Measurements from ENCODE around the gene RSPRY1.

RSPRY1 gene

DNA sequence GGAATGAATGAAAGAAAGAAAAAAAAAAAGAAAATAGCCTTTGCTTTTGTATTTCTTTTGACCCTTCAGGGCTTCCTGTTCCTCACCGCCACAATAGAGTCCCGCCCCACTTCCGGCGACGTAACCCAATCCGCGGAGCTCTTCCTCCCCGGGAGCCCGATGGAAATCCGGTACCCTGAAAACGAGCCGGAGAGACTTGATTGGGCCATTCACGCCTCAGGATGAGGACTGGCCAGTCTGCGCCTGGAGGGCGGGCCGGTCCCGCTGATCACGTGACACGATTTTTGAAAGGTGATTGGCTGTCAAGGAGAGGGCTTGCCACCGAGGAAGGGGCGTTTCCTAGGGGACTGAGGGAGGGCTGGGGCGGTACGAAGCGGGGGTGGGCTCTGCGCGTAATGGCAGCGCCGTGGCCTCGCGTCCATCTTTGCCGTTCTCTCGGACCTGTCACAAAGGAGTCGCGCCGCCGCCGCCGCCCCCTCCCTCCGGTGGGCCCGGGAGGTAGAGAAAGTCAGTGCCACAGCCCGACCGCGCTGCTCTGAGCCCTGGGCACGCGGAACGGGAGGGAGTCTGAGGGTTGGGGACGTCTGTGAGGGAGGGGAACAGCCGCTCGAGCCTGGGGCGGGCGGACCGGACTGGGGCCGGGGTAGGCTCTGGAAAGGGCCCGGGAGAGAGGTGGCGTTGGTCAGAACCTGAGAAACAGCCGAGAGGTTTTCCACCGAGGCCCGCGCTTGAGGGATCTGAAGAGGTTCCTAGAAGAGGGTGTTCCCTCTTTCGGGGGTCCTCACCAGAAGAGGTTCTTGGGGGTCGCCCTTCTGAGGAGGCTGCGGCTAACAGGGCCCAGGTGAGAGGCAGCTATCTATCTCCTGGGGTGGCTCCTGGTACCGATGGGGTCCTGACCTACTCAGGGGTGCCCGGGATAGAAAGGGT is at the start of gene RSPRY1, which contains the start of gene PSME3IP1:
Gene RSPRY1 (plus strand): TSS at position 385 of the 927 bp plus-strand sequence. CDS start 18,330 bp downstream, outside the sequence.
Gene PSME3IP1 (minus strand): TSS at position 95 of the 927 bp plus-strand sequence. CDS start 12,185 bp downstream, outside the sequence.
- peak; percentile 99 for DNase-seq (ENCODE audit: low read depth)

DNA sequence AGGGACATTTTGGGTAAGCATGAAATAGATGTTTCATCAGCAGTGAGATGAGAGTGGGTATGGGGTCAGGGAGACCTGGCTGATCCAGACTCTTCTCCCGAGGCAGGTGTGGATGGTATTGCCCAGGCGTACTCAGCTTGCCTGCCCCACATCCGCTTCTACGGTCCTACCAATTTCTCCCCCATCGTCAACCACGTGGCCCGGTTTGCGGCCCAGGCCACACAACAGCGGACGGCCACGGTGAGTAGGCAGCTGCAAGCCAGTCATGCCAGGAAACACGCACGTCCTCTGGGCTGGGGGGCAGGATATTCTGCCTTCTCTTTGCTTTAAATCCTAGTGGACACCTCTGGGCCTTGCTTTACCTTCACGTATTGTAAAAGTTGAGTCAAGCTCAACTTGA is 49.1 kb upstream of the RSPRY1 start:
- no peak for DNase-seq (ENCODE audit: low read depth)

DNA sequence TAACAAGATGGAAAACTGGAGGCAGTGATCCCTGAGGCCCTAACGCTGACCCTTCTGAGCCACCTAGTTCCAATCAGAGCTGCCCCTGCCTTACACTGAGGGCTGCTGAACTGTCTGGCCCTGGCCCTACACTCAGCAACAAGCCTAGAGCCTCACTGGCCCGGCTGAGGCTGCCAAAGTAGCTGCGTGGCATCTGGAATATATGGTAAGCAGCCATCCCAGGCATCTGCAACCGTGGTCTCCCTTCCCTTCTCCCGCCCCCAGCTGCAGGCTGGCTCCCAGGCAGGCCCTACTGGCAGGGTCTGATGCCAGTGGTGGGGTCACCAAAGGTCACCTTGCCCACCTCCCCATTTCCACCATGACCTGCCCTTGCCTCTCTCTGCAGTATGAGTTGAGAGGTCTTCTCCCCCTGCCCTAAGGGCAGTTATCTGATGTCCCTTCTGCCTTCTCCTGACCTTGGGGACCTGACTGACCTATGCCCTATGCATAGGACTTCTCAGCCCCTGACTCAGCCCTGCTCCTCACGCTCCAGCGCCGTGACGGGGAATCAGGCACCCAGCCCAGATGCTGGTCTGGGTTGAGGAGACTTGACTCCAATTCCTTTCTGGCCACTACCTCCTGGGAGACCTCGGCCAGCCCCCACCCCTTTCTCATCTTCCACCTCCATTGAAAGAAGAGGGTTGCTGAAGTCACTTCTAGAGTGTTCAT is 48.4 kb upstream of the RSPRY1 start:
- no peak for DNase-seq (ENCODE audit: low read depth)

DNA sequence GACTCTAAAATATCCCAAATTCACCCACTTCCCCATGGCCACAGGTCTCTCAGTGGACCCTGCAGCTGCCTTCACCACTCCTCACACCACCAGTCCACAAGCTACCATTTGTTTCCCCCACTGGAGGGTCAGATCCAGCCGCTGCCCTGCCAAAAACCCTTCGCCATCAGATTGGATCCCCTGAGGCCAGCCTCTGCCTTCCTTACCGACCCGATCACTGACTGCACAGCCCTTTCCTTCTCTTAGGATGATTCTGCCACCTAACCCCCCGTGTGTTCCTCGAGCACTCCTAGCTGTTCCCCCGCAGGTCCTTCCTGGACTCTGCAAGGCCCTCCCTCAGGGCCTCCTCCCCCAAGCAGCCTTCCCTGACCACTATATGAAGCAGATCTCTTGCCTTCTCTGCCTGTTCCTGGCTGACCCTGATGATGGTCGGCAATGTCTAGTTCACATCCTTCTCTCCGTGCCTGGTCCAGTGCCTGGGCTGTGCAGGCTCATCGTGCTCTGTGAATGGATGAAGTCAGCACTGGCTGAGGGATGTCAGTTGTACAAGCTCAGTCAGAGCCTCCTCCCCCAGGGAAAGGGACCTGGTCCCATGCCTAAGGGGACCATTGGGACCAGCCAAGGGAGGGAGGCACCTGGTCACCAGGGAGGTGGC is 47.7 kb upstream of the RSPRY1 start:
- DNase-seq (ENCODE audit: low read depth), result no peak

DNA sequence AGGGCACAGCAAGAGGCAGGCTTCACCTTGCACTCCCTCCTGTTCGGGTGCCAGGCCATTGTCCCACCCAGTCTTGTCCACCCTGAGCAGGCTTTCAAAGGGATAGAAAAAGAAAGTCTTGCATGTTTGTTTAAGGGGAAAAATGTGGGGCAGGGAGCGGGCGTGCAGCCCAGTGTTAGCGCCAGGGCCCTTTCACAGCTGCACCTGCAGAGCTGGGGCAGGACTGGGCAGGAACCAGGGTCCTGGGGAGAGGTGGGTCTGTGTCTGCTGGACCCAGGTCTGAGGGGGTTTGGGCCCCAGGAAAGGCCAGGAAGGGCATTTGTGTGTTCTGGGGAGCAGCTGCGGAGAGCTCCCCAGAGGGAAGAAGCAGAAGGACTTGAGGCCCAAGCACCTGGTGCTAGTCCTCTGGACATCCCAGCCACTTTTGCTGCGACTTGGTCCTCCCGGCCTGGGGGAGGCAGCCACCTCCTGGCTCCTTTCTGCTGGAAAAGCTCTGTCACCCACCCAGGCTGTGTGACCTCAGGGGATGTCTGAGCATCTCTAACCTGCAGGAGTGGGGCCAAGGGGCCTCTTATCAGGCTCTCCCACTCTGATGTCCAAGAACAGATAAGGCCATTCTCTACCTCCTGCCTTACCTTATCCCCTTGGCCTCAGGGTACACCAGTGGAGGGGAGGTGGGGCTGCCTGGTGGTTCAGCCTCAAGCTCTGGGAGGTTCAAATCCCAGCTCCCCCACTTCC is 45.0 kb upstream of the RSPRY1 start:
- no peak for DNase-seq (ENCODE audit: low read depth)

DNA sequence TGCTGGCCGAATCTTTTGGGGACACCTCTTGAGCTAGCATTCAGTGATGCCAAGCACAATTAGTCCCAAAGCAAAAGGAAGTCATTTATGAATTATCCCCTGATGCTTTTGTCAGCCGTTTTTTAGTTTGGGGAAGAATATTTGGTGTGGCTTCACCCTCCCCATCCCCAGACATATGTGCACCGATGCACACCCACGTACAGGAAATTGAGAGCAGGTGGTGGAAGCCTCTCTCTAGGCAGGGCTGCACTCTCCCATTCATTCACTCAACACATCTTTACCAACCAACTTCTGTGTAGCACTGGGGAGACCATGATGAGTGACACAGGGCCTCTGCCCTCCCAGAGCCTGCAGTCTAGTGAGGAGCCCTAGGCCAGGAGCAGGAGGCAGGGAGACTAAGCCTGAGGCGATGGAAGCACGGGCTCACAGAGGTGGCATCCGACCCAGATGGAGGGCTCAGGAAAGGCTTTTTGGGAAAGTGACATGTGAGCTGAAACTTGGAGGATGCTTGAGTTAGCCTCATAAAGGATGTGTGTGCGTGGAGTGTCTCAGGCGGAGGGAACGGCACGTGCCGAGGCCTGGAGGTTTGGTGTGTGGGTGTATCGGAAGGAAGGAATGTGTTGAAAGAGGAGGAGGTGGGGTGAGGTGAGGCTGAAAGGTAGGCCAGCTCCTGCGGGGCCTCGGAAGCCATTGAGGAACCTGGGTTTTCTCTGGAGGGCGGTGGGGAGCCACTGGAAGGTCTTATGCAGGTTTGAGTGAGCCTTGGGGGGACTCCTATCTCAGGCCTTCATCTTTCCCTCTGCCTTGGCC is 44.1 kb upstream of the RSPRY1 start:
- DNase-seq (ENCODE audit: low read depth), result no peak

DNA sequence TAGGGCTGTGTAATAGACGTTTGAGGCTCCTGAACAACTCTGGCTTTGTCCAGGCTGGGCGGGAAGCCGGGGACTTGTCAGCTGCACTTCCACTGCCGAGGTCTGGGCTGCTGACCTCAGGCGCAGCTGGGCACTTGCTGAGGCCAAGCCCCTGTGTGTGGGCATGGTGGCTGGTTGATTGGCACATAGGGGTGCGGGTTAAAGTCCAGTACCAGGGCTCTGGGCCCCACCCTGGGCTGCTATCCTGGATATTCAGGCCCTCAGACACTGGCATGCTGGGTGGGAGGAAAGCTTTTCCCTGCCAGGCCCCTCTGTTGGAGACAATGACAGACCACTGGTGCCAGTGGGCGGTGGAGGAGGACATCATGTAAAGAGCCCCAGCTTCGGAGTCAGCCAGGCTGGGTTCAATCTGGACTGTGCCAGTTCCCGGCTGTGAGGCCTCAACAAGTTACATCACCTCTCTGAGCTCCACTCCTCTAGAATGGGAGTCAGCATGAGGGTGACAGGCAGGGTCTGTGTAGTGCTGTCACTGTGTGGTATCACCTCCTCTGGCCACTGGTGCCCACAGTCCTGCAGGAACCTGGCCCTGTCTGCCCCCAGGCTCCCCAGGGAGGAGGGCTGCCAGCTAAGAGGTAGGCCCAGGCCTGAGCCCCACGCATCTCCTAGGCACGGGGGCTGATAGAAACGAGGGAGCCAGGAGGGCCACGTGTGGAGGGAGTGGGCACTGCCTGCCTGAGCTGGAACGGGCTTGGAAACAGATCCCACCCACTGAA is 42.8 kb upstream of the RSPRY1 start:
- no peak for DNase-seq (ENCODE audit: low read depth)

DNA sequence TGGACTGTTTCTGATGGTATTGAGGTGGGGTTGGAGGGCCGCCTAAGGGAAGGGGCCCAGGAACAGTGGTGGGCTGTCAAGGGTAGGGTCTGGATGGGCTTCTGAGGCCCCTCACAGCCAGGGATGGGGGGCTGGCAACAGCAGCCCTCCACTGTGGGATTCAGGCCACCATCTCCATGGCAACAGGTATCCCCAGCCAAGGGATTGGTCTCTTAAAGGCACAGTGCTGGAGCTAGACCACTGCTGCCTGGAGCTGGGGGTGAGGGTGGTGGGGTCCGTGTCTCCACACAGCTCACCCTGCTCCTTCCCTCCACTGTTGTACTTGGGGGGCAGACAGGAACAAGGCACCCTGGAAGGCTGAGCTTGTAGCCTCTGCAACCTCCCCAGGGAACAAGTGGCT is 42.1 kb upstream of the RSPRY1 start:
- DNase-seq (ENCODE audit: low read depth), result no peak

DNA sequence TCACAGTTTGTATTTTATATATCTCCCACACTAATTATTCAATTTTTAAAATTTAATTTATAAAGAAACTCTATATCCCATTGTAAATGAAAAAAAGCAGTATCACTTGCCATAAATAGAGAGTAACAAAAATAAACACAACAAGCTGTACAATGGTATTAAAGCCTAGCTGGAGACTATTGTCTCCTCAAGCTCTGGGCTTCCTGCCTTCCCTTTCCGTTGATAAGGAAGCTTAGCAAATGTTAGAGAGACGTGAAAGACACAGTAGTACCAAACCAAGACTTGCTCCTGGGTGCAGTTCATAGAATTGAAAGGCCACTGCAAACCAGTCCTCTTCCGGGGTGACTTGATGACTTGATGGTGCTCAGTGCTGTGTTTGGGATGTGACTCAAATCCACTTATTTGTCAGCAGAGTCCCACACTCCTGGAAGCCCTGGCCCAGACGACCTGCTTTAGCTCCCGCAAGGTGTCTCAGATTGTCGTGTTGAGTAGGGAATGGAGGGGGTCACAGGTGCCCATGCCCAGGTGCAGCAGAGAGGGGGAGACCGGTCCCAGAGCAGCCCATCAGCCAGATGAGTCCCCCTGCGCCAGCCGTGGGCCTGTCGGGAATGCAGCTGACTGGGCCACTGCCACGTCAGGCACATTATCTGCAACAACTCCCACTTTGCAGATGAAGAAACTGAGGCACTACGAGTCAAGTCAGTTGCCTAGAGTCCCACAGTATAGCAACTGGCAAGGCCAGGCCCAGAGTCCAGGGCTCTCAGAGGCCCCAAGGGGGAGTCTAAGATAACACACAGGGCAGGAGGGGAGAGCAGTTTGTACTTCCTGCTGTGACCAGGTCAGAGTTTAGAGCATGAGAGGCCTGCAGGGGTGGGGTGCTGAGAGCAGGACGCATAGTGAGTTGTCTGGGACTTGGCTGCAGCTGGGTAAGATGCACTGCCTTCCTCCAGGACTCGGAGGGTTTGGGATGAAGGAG is 40.8 kb upstream of the RSPRY1 start:
- no peak for DNase-seq (ENCODE audit: low read depth)

DNA sequence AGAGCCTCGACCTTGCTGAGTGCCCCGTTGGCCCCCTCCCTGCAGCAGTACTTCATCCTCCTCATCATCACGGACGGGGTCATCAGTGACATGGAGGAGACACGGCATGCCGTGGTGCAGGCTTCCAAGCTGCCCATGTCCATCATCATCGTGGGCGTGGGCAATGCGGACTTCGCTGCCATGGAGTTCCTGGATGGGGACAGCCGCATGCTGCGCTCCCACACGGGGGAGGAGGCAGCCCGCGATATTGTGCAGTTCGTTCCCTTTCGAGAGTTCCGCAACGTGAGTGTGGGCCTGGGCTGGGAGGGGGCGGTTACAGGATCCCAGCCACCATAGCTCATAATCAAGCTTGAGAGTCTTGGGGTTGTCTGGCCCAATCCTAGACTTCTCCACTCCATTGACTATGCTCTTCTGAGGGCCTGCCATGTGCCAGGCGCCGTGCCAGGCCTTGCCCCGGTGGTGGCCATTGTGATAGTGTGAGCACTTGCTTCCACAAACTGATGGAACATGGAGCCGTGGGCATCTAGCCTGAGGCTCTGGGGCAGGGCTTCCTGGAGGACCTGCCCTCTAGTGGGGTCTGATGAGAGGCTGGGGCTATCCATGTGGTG is 40.0 kb upstream of the RSPRY1 start:
- DNase-seq (ENCODE audit: low read depth), result no peak

DNA sequence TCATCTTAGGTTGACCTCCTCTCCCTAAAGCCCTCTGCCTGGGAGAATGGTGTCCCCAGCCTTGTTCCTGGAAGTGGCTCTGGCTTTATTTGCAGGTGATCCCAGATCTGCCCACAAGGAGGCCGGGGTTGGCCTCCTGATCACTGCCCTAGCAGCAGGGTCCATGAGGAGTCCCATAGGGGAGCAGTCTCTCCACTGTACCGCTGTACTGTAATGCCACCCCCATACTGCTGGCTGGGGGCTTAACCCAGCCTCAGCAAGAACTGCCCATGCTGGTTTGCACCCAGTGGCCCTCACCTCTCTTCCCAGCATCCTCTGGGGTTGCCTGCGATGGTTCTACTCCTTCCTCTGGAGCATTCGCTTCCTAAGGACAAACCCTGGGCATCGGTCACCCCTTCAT is 39.4 kb upstream of the RSPRY1 start:
- no peak for DNase-seq (ENCODE audit: low read depth)

DNA sequence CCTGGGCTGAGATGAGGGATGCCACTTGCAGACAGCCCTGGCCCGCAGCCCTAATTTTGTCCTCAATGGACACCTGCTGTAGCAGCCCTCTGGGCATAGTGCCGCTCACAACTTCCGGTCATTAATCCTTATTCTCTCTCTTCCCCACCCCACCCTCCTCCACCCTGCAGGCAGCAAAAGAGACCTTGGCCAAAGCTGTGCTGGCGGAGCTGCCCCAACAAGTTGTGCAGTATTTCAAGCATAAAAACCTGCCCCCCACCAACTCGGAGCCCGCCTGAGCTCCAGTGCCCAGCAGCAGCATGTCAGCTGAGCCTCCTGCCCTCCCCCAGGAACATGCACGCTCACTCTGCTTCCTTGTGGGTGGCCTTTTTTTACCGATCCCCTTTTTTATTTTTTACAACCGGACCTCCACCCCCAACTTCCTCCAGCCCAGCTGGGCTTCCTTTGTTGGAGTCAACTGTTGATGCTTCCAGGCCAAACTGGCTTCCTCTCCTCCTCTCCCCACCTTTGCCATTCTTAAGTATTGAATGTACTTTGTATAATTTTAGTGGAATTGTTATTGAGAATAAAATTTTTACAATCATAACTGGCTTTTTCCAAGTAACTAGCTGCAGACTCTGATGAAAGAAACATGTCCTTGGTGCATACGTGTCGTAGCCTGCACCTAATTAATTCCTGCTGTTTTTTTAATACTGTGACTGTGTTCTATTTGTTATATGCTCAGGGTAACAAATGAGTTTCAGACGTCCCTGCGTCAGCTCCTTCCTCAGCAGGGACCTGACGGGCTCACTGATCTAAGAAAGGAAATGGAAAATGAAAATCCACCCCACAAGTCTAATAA is 38.5 kb upstream of the RSPRY1 start:
- no peak for DNase-seq (ENCODE audit: low read depth)

DNA sequence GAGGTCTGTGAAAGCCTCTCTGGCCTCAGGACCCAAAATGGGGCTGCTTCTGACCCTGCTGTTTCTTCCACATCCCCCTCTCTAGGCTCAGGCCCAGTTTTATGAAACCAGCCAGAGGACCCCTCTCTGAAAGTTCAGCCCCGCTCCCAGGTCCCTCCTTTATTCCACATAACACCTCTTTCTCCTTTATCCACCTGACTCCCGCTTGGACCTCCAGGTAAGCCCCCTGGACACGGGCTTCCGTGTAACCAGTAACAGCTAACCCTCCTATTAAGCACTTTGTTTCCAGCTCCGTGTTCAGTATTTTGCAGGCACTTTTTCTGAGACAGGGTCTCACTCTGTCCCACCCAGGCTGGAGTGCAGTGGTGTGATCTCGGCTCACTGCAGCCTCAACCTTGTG is 37.6 kb upstream of the RSPRY1 start:
- DNase-seq (ENCODE audit: low read depth), result no peak

DNA sequence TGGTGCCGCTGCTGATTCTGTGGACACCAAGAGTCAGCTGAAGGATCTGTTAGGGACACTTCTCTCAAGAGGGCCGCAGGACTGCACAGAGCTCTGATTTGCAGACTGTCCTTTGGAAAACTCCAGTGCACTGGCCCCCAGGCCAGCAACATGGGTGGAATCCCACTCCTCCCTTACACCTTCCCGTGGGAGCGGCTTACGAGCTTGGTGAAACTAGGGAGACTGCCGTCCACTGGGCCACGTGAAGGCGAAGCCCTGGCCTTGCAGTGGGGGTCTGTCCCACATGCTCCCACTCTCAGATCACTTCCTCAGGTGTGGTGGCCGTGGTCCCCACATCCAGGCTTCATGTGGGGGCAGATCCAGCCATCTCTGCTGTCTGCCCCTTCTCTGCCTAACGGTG is 36.7 kb upstream of the RSPRY1 start:
- no peak for DNase-seq (ENCODE audit: low read depth)

DNA sequence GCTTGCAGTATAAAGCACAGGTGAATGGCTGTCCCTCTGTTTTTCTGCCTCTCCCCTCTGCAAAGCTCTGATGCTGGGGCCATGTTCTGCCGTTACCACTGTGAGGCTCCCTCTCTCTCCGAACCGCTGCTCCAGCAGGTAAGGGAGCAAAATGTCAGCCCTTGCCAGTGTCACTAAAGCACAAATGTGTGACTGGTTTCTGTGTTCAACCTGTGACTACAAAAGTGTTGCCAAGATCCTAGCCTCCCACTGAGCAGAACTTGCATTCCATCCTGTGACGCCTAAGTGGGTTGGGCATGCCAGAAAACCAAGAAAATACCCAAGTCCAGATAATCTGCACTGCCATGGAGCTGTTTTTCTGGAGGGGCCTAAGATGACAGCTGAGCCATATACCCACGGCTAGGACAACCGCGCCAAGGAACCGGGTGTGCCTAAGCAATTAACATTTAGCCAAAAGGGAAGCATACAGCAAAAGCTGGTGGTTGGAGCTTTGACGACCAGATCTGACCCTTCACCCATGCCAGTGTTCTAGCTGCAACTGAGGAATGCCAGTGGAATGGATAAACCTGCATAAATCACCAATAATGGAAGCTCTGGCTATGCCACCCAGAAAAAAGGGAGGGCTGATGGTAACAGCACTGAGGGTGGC is 35.3 kb upstream of the RSPRY1 start:
- DNase-seq (ENCODE audit: low read depth), result peak; percentile 11

DNA sequence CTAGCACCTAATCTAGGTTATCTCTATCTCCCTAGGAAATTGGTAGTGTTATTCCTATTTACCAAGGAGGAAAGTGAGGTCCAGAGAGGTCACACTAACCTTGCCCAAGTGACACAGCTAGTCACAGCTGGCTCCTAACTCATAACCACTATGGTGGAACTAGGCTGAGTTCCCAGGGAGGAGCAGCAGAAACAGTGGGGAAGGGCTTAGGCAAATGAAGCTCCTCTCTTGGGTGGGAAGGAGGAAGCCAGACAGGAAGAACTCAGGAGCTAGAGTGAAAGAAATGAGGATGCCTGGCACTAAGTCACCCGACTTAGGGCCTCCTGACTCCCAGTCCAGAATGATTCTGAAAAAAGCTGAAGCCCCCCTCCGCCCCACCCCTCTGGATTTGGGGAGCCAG is 34.8 kb upstream of the RSPRY1 start:
- no peak for DNase-seq (ENCODE audit: low read depth)
